ENCODE measurements around the gene MAGI3. TPM values are rescaled to one million over a fixed set of nuclear protein-coding genes. Genes with fewer than 3 reads are reported as not detected.
"Not testable (repeated sequence)": the region's sequence is repeated elsewhere in the genome, so short reads cannot be mapped to it uniquely, and the experiment has no call there.

The MAGI3 gene
- total and polyA plus RNA-seq, 7 donors: 11.4 to 22.5 (median 18.9) TPM

DNA sequence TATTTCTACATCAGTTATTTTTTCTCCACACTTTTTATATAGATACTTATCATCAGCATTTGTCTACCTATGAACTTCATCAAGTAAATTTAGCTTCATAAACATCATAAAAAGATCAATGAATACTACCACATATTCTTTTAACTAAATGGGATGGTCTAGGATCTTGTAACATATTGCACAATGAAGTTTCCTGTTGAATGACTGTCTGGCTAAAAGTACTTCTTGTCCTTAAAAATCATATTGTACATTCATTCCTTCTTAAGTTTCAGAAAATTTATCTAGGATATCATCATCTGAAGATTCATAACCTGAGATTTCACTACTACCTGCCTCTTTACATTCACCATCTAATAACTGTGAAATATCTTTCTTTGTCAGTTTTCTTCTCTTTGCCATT, 69.0 kb downstream of the MAGI3 start:
- Histone ChIP-seq H3K4me3 (no peak overlapping the region), H3K27me3 (no peaks in the 10 kb centered on the region), H3K36me3 (no peaks in the 10 kb centered on the region), H3K9me3 (no peaks in the 10 kb centered on the region), H3K4me1 (peaks cover 0 to 17% (median 12%) of the 10 kb centered on the region in 4 donors), H3K27ac (no peak overlapping the region)
- DNase-seq: no peak
- intact Hi-C loops (cut with DNase I): loop anchor here (5.0 kb wide), 1 partner anchor 42 kb away; no protein-coding TSS in a partner anchor
- TF ChIP-seq, protein P1, sequence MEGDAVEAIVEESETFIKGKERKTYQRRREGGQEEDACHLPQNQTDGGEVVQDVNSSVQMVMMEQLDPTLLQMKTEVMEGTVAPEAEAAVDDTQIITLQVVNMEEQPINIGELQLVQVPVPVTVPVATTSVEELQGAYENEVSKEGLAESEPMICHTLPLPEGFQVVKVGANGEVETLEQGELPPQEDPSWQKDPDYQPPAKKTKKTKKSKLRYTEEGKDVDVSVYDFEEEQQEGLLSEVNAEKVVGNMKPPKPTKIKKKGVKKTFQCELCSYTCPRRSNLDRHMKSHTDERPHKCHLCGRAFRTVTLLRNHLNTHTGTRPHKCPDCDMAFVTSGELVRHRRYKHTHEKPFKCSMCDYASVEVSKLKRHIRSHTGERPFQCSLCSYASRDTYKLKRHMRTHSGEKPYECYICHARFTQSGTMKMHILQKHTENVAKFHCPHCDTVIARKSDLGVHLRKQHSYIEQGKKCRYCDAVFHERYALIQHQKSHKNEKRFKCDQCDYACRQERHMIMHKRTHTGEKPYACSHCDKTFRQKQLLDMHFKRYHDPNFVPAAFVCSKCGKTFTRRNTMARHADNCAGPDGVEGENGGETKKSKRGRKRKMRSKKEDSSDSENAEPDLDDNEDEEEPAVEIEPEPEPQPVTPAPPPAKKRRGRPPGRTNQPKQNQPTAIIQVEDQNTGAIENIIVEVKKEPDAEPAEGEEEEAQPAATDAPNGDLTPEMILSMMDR (IDR thresholded peaks at IDR 0.05): no peak
- TF ChIP-seq POLR2A (IDR thresholded peaks at IDR 0.05) (no peak), POLR2AphosphoS5 (IDR thresholded peaks at IDR 0.05) (no peak), EP300 (IDR thresholded peaks at IDR 0.05) (no peak)

DNA sequence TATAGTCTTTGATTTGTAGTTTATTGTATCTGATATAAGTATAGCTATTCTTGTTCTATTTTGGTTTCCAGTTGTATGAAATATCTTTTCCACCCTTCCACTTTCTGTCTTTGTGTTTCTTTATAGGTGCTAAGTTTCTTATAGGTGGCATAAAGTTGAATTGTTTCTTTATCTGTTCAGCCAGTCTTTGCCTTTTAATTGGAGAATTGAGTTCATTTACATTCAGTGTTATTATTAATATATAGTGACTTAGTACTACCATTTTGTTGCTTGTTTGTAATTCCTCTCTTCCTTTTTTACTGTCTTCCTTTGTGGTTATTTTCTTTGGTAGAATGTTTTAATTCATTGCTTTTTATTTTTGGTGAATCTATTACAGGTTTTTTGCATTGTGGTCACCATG, 77.7 kb downstream of the MAGI3 start:
- Histone ChIP-seq H3K4me1 (peaks cover 0 to 20% (median 7%) of the 10 kb centered on the region in 4 donors), H3K4me3 (no peak overlapping the region), H3K36me3 (no peaks in the 10 kb centered on the region), H3K9me3 (peaks cover 0 to 10% (median 2%) of the 10 kb centered on the region in 4 donors), H3K27ac (no peak overlapping the region), H3K27me3 (no peaks in the 10 kb centered on the region)
- DNase-seq: no peak
- TF ChIP-seq, protein P1 (IDR thresholded peaks at IDR 0.05): no peak
- TF ChIP-seq EP300 (IDR thresholded peaks at IDR 0.05): no peak
- TF ChIP-seq POLR2AphosphoS5 (IDR thresholded peaks at IDR 0.05): no peak
- TF ChIP-seq POLR2A (IDR thresholded peaks at IDR 0.05): no peak
- intact Hi-C loops (cut with DNase I): no loop called here

DNA sequence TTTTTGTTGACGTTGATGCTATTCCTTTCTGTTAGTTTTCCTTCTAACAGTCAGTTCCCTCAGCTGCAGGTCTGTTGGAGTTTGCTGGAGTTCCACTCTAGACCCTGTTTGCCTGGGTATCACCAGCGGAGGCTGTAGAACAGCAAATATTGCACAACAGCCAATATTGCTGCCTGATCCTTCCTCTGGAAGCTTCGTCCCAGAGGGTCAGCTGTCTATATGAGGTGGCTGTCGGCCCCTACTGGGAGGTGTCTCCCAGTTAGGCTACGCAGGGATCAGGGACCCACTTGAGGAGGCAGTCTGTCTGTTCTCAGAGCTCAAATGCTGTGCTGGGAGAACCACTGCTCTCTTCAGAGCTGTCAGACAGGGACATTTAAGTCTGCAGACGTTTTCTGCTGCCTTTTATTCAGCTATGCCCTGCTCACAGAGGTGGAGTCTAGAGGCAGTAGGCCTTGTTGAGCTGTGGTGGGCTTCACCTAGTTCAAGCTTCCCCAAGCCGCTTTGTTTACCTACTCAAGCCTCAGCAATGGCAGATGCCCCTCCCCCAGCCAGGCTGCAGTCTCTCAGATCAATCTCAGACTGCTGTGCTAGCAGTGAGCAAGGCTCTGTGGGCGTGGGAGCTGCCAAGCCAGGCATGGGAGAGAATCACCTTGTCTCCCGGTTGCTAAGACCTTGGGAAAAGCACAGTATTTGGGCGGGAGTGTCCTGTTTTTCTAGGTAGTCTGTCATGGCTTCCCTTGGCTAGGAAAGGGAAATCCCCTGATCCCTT, 88.3 kb downstream of the MAGI3 start:
- H3K36me3 ChIP-seq; H3K27me3 ChIP-seq; H3K4me3 ChIP-seq; DNase-seq; intact Hi-C loops (cut with DNase I); H3K27ac ChIP-seq; H3K4me1 ChIP-seq: not testable (repeated sequence)
- WGBS, 2 donors: 91 to 95% methylated on average over 10 of the region's 10 CpGs
- H3K9me3 ChIP-seq: peaks cover 5 to 12% (median 9%) of the 10 kb centered on the region in 4 donors

DNA sequence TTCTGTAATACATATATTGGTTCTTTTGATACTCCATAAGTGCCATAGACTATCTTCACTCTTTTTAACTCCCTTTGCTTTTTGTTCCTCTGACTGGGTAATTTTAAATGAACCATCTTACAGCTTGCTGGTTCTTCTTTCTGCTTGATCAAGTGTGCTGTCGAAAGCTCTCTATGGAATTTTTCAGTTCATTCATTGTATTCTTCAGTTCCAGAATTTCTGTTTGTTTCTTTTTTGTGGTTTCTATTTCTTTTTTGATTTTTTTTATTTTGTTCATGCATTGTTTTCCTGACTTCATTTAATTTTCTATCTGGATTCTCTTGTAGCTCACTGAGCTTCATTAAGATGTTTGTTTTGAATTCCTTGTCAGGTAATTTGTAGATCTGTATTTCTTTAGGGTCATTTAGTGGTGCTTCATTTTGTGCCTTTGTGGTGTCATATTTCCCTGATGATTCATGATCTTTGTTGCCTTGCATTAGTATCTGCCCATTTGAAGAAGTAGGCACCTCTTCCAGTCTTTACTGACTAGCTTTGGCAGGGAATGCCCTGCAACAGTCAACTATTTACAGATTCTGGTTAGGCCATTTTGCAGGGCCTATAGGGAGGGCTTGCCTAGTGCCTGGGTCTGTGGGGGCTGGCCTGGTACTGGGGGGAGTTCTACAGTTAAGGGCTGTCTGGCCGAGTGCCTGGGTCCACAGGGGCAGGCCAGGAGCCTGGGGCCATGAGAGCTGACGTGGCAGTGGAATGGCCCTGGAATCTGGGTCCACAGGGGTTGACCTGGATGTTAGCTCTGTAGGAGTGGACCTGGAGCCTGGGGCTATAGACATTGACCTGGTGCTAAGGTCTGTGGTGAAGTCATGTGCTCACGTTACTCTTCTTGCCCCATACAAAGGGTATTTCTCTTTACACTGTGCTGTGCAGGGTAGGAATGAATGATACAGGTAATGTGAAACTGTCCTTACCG, 89.7 kb downstream of the MAGI3 start:
- DNase-seq: no peak
- H3K27ac ChIP-seq: no peak overlapping the region
- no peaks in the 10 kb centered on the region for H3K4me1 ChIP-seq
- H3K4me3 ChIP-seq: no peak overlapping the region
- intact Hi-C loops (cut with DNase I): no loop called here
- WGBS, 2 donors: 93% methylated on average over 5 of the region's 5 CpGs
- H3K36me3 ChIP-seq: no peaks in the 10 kb centered on the region
- no peaks in the 10 kb centered on the region for H3K27me3 ChIP-seq
- TF ChIP-seq EP300 (IDR thresholded peaks at IDR 0.05) (no peak), POLR2AphosphoS5 (IDR thresholded peaks at IDR 0.05) (no peak), POLR2A (IDR thresholded peaks at IDR 0.05) (no peak)
- TF ChIP-seq, protein P1 (IDR thresholded peaks at IDR 0.05): no peak
- peaks cover 5 to 12% (median 9%) of the 10 kb centered on the region in 4 donors for H3K9me3 ChIP-seq

DNA sequence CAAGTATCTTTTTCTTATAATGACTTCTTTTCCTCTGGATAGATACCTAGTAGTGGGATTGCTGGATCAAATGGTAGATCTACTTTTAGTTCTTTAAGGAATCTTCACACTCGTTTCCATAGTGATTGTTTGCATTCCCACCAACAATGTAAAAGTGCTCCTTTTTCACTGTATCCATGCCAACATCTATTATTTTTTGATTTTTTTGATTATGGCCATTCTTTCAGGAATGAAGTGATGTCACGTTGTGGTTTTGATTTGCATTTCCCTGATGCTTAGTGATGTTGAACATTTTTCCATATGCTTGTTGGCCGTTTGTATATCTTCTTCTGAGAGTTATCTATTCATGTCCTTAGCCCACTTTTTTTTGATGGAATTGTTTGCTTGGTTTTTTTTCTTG, 94.8 kb downstream of the MAGI3 start:
- H3K36me3 ChIP-seq; H3K27ac ChIP-seq; H3K4me3 ChIP-seq; H3K4me1 ChIP-seq; H3K9me3 ChIP-seq; H3K27me3 ChIP-seq; intact Hi-C loops (cut with DNase I); DNase-seq: not testable (repeated sequence)
- 89 to 91% methylated on average over 3 of the region's 3 CpGs for WGBS, 2 donors
